Measurements from ENCODE around the gene TRIP13.
"Not testable (repeated sequence)": the region's sequence is repeated elsewhere in the genome, so short reads cannot be mapped to it uniquely, and the experiment has no call there.

The TRIP13 gene

DNA sequence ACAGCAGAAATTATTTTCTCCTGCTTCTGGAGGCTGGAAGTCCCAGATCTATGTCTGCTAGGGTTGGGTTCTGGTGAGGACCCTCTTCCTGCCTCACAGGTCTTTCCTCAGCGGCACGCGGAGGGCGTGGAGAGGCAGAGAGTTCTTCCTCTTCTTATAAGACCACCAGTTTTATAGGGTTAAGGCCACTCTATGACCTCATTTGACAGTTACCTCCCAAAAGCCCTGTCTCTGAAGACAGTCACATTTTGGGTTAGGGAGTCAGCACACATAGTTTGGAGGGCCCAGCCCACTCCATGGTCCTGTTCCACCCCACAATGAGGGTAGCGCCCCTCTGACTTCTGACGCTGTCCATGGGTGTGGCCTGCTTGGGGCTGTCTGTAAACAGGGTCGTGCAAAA is 46.7 kb downstream of the TRIP13 start:
- no peak for DNase-seq

DNA sequence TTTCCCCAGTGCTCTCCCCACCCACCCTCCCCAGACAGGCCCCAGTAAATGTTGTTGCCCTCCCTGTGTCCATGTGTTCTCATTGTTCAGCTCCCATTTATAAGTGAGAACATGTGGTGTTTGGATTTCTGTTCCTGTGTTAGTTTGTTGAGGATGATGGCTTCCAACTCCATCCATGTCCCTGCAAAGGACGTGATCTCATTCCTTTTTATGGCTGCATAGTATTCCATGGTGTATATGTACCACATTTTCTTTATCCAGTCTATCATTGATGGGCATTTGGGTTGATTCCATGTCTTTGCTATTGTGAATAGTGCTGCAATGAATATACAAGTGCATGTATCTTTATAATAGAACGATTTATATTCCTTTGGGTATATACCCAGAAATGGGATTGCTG is 48.1 kb downstream of the TRIP13 start:
- not testable (repeated sequence) for DNase-seq

DNA sequence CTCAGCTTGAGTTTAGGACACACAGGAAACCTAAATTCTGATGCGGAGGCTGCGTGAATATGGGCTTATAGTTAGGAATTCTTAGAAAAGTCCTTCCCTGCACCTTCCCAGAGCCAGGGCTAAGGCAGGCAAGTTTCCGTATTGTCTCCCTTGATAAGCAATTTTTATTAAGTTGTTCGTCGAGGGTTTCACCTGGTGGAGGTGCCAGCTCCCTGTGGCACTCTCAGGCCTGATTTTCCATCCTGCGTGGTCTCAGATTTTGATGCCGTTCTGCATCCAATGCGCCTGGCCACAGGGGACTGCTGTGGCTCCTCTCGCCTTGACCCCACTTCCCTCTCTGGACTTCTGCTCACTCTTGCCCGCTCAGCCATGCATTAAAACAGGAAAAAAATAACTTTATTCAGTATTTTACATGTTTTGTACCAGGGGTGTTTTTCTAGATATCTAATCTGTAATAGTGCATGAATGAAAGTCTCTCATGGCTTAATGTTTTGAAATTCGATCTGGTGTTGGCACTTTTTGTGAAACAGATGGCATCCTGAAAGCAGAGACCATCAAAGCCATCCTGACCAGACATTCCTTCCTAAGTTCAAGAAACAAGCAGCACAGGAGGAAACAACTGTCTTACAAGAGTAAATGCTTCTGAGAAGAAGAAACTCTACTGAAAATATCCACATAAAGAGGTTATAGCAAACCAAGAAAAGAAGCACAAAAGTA is 50.7 kb downstream of the TRIP13 start:
- no peak for DNase-seq

DNA sequence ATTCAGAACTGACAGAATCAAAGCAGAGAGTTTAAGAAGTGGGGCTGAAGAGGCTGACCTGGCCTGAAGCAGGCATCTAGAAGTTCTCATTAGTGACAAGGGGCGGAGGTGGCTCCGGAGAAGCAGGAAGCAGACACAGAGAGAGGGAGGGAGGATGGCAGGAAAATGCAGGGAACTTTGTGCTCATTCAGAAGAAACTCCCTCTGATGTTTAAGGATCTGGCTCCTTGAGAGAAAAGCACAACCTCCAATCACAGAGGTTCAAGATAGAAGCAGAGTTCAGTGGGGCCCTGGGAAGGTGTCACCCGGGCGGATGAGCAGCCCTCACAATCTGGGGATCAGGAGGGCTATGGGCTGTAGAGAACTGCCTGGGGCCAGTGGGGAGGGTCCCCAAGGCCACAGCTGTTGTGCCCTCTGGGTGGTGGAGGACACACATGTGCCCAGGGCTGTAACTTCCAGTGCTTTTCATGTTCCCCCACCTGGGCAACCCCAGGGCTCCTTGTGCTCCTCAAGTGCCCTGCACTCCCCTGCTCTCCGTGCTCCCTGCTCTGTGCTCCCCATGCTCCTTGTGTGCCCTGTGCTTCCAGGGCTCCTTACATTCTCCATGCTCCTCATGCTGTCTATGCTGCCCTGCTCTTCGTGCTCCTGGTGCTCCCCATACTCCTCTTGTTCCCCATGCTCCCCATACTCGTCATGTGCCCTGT is 51.4 kb downstream of the TRIP13 start:
- no peak for DNase-seq

DNA sequence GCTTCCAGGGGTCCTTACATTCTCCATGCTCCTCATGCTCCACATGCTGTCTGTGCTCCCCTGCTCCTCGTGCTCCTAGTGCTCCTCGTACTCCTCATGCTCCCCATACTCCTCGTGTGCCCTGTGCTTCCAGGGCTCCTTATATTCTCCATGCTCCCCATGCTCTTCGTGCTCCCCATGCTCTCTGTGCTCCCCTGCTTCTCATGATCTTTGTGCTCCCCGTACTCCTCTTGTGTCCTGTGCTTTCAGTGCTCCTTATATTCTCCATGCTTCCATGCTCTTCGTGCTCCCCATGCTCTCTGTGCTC is 51.9 kb downstream of the TRIP13 start:
- DNase-seq = no peak

DNA sequence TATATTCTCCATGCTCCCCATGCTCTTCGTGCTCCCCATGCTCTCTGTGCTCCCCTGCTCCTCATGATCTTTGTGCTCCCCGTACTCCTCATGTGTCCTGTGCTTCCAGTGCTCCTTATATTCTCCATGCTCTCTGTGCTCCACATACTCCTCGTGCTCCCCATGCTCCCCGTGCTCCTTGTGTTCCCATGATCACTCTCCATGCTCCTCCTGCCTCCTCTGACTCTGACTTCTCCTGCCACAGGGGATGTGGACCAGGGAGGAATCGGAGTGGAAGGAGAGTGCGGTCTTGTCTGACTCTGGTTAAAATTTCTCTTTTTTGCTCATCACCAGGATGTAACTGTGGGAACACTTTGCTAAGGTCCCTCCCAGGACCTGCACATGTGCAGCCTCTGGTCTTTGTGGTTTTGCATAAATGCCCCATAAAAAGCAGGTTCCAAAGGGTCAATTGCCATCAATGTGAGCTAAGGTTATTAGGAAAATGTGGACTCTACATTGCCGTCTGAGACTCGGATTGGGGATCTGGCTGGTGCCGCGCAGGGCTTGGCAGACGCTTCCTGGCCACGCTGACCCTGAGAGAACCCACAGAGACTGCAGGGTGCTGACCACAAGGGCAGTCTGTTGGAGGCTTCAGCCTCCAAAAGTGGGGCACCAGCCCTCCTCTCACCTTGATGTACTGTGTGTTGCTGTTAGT is 52.5 kb downstream of the TRIP13 start:
- DNase-seq = no peak

DNA sequence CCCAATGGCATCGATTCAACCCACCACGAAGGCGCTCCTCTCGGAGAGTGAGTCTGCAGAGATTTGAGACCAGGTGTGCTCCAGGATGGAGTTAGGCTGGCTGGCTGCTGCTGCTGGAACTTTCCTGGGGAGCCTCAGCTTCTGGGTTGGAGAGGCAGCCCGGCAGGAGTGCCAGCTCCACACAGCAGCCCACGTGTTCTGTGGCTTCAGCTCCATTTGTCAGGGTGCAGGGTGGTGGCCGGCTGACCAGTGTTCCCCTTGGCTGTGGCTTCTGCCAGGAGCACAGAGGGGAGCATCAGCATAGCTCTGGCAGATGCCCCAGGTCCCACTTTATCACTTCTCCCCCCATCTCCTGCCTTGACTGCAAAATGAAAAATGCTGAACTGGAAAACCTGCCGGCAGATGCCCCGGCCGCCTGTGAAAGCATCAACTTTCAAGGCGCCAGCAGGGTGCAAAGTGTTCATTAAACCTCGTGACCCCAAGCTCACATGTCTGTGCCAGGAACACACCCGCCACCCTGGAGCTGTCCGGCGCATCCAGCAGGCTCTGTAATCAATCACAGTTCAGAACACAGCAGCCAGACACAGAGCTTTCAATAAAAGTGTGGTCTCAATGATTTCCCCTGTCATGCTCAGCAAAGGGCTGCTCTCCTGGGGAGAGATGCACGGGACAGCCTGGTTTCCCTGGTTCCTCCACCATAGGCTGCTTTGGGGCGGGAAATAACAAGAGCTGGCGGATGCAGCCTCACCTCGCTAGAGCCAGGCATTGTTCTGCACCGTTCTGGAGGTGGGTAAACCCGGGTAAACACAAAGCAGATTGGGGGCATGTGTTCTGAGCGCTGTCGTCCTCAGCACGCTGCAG is 53.2 kb downstream of the TRIP13 start:
- no peak for DNase-seq

DNA sequence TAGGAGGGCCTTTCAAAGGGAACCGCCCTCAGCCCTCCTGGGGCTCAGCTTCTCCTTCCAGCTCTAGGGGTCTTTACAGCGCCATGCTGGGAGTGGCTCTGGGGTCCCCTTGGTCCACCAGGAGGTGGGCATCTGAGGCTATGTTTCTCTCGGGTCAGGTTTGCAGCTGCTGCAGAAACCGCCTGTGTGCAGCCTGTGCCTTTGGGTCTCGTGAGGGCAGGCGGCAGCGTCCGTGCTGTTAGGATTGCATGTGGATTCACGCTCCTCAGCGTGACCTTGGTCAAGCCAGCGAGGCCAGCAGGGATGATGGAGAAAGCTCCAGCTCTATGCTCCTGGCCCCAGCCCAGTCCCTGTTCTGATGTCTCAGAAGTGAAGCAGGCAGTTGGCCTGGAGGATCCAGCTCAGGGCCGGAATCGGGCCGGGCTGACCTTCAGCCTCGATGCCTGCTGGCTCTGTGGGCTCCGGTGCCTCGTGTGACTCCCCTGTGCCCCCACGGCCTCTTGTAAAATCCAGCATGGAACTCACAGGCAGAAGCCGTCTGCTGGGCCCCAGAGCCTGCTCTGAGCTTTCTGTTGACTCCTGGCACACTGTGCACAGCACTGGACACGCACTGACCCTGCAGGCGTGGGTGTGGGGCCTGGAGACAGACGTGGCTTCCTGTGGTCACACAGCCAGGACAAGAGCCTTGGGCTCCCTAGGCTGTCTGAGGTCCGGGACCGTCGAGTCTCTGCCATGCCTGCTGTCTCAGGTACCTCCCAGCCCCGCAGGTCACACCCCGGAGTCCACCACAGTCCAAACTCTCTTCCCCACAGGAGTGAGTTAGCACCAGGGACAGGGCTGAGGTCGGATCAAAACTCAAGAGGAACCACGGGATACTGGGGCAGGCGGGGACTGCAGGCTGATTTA is 54.3 kb downstream of the TRIP13 start:
- DNase-seq = no peak

DNA sequence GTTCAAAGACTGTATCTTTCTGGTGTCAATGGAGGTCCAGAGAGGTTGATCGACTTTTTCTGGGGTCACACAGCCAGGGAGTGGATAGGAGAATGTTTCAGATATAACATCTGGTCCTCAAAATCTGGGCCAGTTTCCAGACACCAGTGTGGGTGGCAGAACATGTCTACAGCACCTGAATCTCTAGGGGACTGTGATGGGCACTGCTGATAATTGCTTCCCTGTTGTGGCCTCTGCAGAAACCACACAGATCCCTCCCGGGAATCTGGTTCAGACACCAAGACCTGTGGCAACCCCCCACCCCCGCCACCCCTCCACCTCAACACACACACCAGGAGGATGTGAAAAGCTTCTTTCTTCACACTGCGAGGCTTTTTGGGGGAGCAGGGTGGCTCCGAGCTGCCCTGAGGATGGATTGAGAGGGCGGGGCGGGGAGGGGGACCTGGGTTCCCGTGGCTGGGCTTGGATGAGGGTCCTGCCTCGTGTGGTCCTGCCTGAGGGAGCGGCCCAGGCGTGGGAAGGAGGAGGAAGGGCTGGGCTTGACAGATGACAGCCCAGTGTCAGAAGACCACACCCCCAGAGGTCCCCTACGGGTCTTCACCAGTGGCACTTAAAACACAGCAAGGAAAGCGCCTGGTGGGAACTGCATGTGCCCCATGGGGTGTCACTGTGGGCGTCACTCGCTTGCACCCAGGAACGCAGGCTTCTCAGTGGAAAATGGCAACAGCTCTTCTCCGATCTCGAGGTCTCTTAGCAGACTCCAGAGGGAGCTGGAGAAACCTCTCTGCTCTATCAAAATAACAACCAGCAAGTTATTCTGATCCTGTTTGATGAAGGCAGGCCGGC is 55.2 kb downstream of the TRIP13 start:
- DNase-seq = no peak

DNA sequence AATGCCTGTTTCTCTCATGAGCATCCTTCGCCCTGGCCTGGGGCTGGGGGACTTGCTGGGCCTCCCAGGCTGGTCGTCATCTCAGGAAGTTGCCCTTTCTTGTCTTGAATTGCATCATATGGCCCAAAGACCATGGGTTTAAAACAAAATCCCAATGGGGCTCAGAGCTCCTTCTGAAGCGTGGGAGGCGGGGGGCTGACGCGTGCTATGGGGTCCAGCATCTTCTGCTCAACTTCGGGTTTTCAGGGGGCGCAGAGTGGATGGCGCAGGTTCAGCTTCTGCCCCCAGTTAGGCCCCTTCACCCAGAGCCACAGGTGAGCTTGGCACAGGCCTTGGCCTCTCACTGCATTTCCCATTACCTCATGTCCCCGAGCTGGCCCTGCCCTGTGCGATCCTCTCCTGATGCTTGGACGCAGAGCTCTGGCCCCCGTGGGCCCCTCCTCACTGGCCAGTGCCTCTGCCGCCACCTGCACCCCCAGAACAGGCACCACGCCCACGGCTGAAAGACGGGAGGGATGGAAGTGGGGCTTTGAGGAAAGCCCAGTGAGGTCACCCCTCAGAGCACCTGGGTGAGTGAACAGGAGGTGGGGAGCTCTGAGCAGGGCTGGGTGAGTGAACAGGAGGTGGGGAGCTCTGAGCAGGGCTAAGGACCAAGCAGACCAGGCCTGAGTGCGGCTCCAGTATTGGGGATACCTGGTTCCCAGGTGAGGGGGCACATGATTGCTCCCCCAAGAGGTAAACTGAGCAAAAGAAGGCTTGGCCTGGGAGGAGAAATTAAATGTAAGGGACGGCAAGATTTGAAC is 56.0 kb downstream of the TRIP13 start:
- DNase-seq = no peak

DNA sequence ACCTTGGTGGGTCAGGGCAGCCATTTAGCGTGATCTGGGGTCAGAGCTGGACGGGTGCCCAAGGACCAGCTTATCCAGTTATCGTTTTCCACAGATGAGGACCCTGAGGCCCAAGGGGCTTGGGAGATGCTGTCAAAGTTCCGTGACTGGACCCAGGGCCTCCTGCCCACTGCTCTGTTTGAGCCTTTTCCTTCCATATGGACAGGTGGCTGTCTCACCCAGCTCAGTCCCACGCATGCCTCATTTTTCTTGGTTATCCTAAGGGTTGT is 56.5 kb downstream of the TRIP13 start:
- DNase-seq = no peak

DNA sequence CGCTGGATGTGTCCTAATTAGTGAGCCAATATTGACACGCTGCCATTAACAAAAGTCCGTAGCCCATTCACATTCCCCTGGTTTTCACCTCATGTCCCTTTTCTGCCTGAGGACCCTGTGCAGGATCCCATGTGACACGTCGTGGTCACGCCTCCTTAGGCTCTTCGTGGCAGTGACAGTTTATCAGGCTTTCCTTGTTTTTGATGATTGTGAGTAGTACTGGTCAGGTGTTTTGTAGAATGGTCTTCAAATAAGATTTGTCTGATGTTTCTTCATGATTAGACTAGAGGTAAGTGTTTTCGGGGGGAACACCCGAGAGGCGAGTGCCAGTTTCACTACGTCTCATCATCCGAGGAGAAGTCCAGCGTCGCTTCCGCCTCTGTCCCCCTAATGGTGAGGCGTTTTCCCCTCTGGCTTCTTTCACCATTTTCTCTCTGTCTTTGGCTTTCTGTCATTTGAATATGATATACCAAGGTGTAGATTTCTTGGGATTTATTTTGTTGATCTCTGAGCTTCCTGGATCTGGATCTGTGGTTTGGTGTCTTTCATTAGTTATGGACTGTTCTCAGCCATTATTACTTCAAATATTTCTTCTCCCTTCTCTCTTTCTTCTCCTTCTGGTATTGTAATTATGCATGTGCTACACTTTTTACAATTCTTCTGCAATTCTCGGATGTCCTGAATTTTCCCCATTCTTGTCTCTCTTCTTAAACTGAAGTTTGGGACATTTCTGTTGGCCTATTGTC is 57.3 kb downstream of the TRIP13 start:
- DNase-seq = no peak

DNA sequence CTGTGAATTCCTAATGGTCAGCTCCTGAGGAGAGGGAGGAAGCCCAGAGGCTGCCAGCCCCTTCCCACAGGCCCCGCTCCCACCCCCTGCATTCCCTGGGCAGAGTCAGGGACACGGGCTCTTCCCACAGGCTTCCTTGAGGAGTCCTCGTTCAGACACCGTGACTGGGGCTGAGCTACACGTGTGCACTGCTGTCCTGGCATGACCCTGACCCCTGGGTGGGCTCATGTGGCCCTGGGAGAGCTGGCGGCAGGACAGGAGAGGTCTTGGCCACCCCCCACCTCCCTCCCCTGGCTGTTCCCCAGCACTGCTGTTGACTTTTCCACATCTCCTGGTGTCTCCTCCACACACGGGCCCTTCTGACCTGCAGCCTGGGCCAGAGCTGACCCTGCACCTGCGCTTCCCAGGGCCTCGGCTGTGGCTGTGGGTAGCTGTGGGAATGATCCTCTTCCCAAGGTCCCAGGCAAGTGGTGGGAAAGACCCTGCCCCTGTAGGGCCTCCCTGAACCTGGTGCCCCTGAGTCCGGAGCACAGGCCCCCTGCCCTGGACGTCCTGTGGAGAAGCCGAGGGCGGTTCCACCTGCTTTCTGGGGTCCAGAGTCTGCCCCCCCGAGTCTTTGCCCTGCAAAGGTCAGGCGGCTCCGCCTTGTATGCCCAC is 59.4 kb downstream of the TRIP13 start:
- no peak for DNase-seq

DNA sequence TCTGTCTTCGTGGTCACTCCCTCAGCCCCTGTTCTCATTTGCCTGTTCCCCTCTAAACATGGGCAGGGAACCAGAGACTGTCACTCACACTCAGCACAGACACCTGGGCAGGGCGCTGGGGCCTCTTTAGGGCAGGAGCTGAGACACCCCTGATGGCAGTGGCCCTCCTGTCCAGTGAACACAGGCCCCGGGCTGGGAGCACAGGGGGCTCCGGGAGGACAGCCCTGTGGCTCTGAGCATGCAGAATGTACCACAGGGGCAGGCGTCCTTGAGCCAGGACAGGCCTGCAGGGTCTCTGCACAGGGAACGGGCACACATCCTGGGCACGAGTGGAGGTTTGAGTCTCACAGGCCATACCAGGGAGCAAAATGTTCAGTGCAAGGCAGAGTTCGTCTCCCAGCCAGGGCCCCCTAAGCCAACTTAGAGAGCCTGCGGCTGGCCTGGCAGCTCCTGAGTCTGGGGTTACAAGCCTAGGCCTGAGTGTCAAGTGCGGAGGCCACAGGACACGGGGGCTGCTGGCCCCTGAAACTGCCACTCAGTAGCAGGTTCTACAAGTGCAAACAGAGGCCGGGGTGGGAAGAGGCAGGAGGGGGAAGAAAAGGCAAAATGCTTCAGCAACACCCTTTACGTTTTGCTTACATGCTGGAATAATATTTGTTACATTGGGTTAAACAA is 60.0 kb downstream of the TRIP13 start:
- no peak for DNase-seq

DNA sequence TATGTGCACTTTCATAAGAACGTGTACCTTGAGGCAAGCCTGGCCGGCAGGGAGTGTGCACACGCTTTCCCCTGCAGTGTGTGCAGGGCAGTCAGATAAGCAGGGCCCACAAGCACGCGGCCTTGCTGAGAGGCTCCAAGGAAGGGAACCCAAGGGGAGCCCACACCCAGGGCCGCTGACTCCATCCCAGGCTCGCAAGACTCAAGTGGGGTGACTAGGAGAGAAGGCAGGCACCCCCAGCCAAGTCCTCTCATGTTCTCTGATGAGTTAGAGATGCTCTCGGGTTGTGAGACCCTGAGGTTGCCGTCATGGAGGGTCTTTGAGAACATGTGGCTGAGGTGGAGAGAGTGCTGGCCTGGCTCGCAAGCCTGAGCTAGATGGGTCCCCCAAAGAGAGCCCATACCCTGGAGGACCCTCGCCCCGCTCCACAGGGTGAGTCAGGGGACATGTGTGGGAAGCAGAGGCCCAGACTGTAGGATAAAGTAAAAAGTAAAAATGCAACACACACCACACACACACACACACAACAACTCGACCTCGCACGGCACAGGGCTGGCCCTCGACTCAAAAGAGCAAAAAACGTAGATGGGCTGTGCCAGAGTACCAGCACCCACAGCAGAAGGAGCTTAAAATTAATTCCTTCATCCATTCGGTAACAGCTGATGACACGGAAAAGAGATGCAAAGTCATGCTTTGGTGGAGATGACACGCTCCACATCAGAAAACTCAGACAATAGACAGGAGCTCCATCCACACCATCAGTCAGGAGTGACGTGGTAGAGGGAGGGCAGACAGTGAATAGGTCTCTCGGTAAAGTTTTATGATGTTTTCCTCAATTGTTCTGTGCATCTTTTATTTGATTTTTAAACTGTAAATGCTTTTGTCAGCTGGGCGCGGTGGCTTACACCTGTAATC is 61.1 kb downstream of the TRIP13 start:
- DNase-seq = no peak

DNA sequence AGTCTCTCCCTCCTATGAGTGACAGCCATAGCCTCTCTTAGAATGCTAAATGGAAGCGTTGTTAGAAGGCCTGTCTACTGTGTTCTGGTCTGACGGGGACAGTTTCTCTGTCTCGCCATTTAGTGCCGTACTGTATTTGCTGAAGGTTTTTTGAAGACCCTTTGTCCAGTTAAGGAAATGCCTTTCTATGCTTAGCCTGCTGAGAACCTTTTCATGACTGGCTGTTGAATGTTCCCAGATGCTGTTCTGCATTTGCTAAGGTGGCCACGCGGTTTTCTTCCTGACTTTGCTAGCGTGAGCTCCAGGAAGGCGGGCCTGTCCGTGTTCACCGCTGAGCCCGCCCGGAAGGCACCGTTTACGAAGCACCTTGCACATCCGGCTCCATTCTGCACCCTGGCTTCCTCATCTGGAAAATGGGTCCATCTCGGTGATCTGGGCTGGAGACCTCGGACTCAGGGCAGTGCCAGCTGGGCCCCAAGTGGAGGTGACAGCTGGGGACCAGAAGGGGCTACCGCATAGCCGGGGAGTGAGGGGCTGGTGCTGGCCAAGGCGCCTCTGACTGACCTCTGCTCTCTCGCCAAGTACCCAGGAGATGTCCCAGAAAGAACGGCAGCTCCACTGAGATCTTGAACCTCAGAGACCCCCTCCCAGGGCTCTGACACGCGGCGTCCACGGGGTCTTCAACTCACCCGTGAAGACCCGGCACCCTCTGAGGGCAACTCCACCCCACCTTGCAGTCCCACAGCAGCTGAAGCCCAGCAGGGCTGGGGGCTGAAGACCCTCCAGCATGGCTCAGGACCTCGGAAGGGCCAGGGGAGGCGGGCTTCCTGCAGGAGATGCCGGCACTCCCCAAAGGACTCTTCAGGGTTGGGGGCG is 63.4 kb downstream of the TRIP13 start:
- DNase-seq = no peak
